Measurements from ENCODE around the gene NCOA3.
"Not testable (repeated sequence)": the region's sequence is repeated elsewhere in the genome, so short reads cannot be mapped to it uniquely, and the experiment has no call there.

Gene NCOA3

DNA sequence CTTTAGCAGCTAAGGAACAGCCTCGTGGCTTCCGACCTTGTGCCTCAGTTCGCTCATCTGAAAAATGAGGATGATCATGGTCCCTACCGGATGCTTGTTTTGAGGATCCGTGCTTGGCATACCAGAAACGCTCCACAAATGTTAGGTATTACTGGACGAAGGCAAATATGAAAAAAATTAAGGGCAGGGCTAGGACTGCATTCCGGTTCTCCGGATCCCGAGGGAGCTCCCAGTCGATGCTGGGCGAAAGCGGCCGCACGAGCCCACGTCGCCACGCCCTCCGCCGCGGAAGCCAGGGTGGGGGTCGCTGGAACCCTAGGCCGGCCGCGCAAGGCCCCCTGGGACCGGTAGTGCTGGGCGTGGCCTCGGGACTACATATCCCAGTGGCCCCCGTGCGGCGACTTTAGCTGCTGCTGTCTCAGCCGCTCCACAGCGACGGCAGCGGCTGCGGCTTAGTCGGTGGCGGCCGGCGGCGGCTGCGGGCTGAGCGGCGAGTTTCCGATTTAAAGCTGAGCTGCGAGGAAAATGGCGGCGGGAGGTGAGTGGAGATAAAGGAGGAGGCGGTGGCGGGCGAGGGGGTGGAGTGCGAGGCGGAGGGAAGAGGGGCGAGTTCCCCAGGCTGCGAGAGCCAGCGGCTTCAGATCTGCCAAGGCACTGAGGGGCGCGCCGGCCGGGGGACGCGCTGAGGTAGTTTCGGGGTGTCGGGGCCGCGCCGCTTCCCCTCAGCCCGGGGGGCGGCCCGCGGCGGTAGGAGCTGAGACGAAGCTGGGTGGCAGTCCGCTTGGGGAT is at the start of gene NCOA3:
NCOA3 (plus strand) TSS at position 406 of the 789 bp plus-strand sequence. CDS start 120,361 bp downstream, outside the sequence.
- peak; percentile 90 for DNase-seq

DNA sequence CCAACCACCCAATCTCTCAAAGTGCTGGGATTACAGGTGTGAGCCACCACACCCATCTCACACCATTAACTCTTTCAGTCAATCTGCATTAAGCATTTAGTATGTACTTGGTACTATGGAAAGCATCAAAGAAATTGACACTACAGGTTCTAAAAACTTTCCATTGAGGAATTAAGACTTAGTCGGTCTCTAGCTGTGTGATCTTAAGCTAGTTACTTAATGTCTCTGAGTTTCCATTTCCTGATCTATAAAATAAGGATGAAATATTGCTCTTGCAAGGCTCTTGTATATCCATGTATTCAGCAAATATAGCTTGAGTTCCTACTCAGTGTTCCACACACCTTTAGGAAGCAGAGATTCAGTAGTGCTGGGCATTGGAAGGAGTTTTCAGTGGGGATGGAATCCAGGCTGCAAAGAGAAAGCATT is 48.9 kb upstream of the NCOA3 start:
- no peak for DNase-seq

DNA sequence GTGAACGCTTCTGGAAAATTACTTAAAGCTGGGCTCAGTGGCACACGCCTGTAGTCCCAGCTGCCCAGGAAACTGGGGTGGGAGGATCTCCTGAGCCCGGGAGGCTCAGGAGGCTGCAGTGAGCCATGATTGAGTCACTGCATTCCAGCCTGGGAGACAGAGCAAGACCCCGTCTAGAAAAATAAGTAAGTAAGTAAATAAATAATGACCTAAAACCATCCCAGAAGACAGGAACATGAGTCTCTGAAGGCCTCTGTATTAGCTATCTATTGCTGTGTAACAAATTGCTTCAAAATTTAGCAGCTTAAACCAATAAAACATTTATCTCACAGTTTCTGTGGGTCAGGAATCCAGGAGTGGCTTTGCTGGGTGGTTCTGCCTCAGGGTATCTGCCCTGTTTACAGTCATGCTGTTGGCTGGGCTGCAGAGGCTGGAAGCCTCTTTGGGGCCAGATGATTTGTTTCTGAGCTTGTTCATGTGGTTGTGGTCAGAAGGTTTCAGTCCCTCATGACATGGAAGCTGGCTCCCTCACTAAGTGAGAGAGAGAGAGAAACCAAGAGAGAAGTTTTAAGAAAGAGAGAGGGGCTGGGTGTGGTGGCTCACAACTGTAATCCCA is 48.4 kb upstream of the NCOA3 start:
- no peak for DNase-seq

DNA sequence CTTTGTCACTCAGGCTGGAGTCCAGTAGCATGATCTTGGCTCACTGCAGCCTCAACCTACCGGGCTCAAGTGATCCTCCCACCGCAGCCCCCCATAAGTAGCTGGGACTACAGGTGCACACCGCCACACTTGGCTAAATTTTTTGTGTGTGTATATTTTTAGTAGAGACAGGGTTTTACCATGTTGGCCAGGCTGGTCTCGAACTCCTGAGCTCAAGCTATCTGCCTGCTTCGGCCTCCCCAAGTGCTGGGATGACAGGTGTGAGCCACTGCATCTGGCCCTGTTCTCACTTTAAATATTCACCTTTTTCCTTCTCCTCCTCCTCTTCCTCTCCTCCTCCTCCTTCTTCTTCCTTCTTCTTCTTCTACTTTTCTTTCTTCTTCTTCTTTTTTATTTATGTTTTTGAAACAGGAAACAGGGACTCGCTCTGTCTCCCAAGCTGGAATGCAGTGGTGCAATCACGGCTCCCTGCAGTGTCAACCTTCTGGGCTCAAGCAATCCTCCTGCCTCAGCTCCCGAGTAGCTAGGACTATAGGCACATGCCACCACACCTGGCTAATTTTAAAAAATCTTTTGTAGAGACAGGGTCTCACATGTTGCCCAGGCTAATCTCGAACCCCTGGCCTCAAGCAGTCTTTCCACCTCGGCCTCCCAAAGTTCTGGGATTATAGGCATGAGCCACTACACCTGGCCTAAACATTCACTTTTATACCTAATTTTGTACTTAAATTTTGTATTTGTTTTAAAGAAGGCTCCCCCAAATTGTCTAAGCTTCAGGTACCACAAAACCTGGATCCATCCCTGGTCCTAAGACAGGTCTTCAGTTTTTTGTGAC is 47.2 kb upstream of the NCOA3 start:
- no peak for DNase-seq

DNA sequence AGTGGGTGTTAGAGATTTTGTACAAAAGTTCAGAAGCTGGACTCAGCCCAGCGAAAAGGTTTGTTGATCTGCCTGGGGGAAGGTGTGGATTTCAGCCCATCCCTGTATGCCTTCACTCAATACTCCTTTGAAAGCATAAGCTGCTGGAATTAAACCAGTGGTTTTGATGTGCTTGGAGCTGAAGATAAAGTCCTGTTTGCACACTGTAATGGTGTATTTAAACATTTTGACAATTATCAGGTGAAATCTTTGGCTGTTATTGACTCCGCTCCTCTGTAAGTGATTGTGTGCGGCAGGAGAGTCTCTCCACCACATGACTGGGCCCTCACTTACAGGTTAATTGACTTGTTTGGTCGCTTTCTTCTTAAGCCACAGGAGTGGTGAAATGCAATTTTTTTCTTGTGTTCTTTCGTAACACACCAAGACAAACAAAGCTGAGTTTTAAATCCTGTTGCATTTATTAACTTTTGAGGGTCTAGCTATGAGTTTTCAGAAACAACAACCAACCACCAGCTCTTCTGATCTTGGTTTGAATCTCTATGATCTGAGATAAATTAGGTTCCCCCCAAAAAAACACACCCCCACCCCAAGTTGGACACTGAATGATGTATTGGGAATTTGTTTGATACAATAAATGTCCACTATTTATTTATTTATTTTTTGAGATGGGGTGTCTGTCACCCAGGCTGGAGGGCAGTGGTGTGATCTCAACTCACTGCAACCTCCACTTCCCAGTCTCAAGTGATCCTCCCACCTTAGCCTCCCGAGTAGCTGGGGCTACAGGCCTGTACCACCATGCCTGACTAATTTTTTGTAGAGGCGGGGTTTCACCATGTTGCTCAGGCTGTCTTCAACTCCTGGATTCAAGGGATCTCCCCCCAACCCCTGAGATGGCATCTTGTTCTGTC is 46.3 kb upstream of the NCOA3 start:
- DNase-seq, result no peak

DNA sequence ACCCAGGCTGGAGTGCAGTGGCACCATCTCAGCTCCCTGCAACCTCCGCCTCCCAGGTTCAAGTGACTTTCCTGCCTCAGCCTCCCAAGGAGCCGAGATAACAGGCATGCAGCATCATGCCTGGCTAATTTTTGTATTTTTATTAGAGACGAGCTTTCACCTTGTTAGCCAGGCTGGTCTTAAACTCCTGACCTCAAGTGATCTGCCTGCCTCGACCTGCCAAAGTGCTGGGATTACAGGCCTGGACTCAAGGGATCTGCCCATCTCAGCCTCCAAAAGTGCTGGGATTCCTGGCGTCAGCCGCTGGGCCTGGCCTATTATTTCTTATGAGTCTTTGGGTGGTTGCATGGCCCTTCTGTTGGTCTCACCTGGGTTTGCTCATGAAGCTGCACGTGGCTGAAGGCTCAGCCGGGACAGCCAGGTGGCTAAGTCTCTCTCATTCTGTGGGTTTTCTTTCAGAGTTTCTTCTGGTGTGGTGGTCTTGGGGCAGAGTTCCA is 45.6 kb upstream of the NCOA3 start:
- no peak for DNase-seq

DNA sequence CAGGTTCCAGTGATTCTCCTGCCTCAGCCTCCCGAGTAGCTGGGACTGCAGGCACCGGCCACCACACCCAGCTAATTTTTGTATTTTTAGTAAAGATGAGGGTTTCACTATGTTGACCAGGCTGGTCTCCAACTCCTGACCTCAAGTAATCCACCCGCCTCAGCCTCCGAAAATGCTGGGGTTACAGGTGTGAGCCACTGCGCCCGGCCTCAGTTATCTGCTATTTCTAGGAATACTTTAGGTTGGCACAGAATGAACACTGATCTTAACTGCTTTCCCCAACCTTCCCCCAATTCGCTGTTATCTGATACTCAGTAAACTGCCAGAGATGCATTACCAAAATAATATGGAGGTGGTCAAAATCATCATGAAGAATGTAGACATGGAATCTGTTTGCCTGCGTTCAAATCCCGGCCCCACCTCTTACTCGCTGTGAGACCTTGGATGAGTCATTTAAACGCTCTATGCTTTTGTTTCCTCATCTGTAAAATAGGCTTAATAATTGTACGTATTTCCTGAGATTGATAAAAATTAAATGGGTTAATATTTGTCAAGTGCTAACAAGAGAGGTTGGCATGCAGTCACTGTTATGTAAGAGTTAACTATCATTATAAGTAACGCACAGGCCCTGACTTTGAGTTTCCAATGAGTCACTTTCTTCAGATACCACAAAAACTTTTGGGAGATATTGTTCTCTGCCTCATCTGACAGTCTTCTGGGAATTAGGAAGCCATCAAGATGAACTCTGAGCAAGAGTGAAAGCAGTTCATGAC is 44.5 kb upstream of the NCOA3 start:
- no peak for DNase-seq

DNA sequence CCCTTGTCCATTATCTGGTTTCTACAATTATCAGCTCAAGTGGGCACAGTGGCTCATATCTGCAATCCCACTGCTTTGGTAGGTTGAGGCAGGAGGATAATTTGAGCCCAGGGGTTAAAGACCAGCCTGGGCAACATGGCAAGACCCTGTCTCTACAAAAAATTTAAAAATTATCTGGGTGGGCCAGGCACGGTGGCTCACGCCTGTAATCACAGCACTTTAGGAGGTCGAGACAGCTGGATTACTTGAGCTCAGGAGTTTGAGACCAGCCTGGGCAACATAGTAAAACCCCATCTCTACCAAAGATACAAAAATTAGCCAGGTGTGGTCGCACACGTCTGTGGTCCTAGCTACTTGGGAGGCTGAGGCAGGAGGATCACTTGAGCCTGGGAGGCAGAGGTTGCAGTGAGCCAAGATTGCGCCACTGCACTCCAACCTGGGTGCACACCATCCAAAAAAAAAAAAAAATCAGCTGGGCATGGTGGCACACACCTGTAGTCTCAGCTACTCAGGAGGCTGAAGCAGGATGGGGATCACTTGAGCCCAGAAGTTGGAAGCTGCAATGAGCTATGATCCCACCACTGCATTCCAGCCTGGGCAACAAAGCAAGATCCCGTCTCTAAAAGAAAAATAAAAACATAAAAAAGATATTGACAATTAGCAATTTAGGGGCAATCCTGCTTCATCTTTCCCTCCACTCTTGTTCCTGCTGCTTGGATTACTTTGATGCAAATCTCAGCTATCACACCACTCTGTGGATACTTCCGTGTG is 43.2 kb upstream of the NCOA3 start:
- not testable (repeated sequence) for DNase-seq

DNA sequence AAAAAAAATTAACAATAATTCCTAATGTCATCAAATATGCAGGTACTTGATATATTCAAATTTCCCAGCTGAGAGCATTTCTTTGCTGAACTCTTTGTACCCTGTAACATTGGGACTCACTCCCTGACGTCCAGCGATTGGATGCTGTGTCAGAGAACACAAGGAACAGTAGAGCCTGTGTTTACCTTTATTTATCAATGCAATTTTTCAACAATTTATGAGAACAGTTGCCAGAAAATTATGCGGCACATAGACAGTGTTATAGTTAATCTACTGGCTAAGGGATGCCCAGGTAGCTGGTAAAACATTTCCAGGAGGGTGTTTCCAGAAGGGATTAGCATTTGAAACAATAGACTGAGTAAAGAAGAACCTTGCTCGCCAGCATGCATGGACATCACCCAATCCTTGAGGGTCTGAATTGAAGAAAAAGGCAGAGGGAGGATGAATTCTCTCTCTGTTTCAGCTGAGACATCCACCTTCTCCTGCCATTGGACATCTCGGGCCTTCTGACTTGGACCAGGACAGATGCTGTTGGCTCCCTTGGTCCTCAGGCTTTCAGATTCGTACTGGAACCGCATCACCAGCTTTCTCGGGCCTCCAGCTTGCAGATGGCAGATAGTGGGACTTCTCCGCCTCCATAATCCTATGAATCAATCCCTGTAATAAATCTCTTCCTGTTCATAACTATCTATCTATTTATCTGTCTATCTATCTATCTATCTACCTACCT is 42.2 kb upstream of the NCOA3 start:
- DNase-seq, result no peak

DNA sequence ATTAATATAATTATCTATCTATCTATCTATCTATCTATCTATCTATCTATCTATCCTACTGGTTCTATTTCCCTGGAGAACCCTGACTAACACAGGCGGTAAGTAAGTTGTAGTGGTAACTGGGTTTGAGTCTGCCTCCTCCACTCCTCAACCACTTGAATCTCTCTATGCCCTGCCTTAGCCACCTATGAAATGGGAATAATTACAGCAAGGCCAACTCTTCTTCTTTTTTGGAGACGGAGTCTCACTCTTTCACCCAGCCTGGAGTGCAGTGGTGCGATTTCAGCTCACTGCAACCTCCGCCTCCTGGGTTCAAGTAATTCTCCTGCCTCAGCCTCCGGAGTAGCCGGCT is 41.0 kb upstream of the NCOA3 start:
- DNase-seq, result not testable (repeated sequence)

DNA sequence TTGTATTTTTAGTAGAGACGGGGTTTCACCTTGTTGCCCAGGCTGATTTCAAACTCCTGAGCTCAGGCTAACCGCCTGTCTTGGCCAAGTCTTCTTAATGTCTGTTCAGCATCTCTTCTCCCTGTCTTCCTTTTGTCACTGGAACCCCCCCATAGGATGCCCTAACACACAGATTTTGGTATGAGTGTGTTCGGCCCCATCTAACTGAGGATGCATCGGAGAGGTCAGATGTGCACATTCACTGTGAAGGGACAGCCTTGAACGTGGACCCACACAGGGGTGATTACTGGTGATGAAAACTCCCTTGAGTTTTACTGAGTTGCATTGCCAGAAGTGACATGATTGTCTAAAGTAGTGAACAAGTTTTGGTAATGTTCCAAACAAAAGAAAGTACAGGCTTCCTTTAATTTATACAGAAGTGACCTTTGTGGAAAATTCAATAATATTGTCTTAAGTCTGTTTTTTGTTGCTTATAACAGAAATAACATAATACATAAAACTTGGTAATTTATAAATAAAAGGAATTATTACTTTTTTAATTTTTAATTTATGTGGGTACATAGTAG is 40.5 kb upstream of the NCOA3 start:
- no peak for DNase-seq

DNA sequence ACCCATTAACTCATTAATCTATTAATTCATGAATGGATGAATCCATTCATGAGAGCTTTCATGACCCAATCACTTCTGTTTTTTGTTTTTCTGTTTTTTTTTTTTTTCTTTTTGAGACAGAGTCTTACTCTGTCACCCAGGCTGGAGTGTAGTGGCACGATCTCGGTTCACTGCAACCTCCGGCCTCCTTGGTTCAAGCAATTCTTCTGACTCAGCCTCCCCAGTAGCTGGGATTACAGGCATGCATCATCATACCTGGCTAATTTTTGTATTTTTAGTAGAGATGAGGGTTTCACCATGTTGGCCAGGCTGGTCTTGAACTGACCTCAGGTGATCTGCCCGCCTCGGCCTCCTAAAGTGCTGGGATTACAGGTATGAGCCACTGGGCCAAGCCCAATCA is 39.8 kb upstream of the NCOA3 start:
- DNase-seq, result not testable (repeated sequence)

DNA sequence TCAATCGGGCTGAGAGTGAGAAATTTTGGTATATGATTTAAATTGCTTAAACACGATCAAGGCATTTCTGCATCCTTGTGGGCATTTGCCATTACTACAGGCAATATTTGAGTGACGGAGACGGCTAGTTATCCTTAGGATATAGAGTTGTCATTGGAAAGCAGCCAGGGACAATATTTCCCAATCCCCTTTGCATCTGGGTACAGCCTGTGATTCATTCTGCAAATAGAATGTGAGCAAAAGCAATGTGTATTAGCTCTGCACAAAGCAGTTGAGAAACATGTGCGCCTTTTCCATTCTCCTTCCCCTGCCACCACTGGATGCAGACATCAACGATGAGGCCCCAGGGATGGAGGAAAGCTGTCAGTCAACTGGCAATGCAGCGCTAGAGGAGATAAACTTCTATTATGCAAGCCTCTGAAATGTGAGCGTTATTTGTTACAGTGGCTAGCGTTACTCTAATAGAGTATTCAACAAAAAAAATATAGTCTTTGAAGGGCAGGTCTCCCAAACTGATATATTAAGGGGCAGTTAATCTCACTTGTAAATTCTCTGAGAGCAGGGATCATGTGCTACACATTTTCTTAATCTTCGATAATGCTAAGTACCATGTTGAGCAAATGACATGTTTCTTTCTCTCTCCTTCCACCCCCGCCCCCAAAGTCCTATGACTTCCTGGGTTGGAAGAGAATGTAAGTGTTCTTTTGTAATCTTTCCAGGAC is 37.1 kb upstream of the NCOA3 start:
- DNase-seq, result no peak

DNA sequence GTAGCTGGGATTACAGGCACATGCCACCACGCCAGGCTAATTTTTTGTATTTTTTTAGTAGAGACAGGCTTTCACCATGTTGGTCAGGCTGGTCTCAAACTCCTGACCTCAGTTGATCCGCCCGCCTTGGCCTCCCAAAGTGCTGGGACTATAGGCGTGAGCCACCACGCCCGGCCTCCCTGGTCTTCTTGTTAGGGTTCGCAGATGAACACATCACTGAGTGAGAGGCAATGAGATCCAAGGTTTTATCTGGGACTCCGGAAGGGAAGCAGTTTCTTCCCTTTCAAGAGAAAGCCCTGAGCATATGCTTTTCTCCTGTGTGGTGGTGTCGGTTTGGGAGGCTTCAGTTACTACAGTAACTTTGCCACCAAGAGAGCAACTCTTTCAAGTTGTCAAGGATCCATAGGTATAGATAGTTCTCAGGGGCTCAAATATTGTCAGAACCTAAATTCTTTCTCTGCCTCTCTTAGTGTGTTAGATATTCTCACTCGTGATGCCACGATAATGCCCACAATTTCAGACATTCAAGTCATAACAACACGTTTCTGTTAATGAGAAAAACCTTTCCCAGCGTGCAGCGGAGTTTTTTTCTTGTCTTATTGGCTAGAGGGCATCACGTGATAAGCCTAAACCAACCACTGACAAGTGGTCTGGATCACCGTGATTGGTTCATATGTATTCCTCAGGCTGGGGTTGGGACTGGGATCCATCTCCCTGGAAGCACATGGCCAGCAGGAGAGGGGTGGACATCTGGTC is 36.2 kb upstream of the NCOA3 start:
- no peak for DNase-seq

DNA sequence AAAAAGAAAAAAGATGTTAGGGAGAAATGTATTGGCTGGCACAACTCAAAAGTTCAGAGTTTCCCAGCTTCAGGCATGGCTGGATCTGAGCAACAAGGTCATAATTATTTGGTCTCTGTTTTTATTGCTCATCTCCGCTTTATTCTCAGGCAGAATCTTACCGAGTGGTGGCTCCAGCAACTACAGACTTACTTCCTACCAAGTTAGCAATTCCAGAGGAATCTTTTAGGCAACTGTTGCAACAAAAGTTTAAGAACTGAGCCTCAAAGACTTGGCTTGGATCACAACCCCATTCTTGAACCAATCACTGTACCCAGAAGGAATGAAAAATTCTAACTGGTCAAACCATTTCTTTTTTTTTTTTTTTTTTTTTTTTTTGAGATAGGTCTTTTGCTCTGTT is 35.5 kb upstream of the NCOA3 start:
- DNase-seq, result no peak

DNA sequence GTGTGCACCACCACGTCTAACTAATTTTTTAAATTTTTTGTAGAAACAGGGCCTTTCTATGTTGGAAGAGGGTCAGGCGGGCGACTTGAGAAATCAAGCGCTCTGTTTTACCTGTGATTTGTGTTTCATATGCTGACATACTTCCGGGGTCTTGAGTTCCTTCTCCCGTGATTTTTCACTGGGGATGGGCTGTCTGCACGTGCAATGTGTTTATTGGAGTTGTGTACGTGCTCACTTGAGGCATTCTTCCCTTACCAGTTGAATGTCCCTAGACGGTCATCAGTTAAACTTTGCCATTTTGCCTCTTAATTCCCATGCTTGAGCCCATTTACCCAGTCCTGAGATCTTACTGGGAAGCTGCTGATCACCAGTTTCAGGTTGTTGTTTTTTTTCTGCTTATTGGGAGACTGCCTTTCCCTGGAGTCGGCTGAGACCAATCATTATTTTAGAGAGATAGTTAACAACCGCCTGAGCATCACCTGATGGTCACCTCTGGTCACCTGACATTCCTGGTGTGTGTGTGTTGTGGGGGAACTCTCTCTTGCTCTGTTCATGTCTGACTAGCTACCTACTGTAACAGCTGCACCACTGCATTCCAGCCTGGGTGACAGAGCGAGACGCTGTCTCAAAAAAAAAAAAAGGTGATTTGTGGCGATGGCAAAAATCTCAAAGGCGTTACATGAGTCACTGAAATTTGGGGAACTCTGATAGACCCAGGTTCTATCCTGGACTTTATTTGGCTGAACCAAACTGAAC is 34.8 kb upstream of the NCOA3 start:
- no peak for DNase-seq

DNA sequence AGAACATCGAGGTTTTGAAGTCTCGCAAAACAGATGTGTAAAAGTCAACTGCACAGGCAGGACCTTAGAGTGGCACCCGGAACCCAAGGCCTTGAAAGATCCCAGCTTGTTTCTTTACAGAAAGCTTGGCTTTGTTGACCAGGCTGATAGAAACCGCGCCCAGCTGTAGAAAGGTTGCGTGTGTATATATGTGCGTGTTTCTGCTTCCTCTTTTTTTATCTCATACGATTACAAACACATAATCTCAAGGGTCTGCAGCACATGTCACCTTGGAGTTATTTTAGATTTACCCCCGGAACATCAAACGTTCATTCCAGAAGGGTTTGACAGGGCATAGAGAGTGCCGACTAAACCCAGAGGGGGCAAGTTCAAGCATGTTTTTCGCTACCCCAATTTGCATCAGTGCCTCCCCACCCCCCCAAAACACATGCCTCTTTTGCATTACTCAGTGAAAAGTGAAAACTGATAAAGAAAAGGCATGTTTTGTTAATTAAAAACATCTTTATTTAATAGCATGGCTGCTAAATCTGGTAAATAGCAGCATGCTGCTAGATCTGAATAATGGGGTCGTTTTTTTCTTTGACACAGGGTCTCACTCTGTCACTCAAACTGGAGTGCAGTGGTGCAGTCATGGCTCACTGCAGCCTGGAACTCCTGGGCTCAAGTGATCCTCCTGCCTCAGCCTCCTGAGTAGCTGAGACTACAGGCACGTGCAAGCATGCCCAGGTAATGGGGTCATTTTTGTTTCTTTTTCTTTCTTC is 33.2 kb upstream of the NCOA3 start:
- no peak for DNase-seq
